GM12865 (cell line): Measurements from ENCODE around the gene TSPAN15.

Experiments
- DNase-seq: peaks from one replicate; pipeline ENCODE4 v3.0.0; 2010; ENCODE audit warnings: low read depth
- H3K4me3 ChIP-seq: 2 replicates; pipeline ENCODE4 v1.5.1; 2011; ENCODE audit warnings: mild to moderate bottlenecking, low read depth, low read length, control low read depth
- CTCF ChIP-seq: IDR thresholded peaks from 2 replicates; pipeline ENCODE4 v1.5.1; 2011; ENCODE audit warnings: low read length, control low read depth, low read depth, inconsistent platforms; ENCODE audit not compliant: insufficient read depth; ENCODE audit errors: missing control alignments

The TSPAN15 gene

GRCh38 chr10:69495666-69496065 lies 44.4 kb downstream of the TSPAN15 start:
- no peak overlapping the region for H3K4me3 ChIP-seq
- no peak for DNase-seq
- no peak for TF ChIP-seq CTCF

- no peak for TF ChIP-seq CTCF
- no peak overlapping the region for H3K4me3 ChIP-seq
- no peak for DNase-seq
Measured at GRCh38 chr10:69496352-69497230, 45.3 kb downstream of the TSPAN15 start.

- no peak for DNase-seq
- no peak for TF ChIP-seq CTCF
- no peak overlapping the region for H3K4me3 ChIP-seq
Measured at GRCh38 chr10:69497231-69497561, 45.9 kb downstream of the TSPAN15 start.

GRCh38 chr10:69497611-69498390 lies 46.5 kb downstream of the TSPAN15 start:
- no peak for DNase-seq
- H3K4me3 ChIP-seq, result no peak overlapping the region
- no peak for TF ChIP-seq CTCF

- no peak overlapping the region for H3K4me3 ChIP-seq
- DNase-seq, result no peak
- TF ChIP-seq CTCF, result no peak
Measured at GRCh38 chr10:69498711-69499471, 47.6 kb downstream of the TSPAN15 start.

GRCh38 chr10:69499726-69500689 lies 48.7 kb downstream of the TSPAN15 start:
- DNase-seq, result no peak
- no peak for TF ChIP-seq CTCF
- H3K4me3 ChIP-seq, result no peak overlapping the region
